ENCODE measurements around the gene TBCA. TPM values are rescaled to one million over a fixed set of nuclear protein-coding genes. Genes with fewer than 3 reads are reported as not detected.

Gene TBCA
- polyA plus RNA-seq, 4 donors: 211 to 299 (median 269) TPM

DNA sequence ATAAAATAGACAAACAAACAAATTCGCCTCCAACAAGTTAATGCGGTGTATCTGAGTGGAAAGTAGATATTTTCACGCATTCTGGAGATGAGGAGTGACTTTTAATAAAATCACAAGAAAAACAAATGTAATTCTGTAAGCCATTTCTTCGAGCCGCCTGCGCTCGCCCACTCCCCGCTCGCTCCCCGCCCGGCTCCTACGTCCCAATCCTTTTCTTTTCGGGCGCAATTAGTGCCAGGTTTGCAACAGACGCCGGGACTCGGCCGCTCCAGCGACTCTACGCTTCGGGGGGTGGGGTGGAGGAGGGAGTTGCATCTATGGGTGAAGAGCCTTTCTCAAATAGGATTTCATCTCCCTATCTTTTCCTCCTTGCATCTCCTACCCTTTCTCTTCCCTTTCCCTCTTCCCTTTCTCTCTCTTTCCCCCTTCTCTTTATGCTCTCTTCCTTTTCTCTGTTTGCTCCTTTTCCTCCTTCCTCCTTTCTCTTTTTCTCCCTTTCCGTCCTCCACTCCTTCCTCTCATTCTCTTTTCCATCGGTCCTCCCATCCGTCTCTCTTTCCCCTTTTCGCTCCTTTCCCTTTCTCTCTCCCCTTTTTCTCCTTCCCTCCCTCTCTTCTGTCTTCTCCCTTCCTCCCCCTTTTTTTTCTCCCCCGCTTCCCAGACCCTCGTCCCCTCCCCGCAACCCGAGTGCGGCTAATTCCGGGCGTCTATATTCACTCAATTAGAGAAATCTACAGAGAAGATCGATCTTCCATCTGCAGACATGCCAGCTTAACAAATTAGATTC, 131.6 kb downstream of the TBCA start:
- DNase-seq (ENCODE audit: low read depth in 4 of 4, low spot score in 3 of 4): no peak

DNA sequence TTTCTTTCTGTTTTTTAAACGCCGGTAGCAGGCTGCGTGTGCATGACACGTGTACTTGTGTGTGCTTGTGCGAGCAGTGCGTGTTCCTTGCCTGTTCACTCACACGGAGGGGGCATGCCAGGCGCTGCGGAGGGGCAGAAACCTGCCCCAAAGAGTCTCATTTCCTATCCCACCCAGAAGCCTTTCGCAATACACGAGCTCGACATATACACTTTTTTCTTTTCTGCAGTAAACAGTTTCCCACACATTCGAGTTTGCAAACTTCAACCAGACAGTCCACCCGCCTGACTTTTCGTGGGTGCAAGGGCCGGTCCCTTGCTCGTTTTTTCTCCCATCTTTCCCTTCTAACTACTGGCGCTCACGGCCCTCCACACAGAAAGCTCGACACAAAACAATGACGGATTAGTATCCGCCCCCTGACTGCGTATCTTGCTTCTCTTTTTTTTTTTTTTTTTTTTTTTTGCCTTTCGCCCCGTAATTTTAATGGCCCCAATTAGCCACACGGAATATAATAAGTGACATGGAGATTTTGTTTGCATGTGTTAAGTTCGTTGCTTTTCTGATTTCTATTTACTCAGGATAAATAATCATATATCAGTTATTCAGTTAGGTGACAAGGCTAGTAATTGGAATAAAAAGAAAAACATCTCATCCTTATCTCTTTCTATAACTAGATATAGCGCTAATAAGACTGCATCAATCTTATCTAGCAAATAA, 132.3 kb downstream of the TBCA start:
- DNase-seq (ENCODE audit: low read depth in 4 of 4, low spot score in 3 of 4): no peak

DNA sequence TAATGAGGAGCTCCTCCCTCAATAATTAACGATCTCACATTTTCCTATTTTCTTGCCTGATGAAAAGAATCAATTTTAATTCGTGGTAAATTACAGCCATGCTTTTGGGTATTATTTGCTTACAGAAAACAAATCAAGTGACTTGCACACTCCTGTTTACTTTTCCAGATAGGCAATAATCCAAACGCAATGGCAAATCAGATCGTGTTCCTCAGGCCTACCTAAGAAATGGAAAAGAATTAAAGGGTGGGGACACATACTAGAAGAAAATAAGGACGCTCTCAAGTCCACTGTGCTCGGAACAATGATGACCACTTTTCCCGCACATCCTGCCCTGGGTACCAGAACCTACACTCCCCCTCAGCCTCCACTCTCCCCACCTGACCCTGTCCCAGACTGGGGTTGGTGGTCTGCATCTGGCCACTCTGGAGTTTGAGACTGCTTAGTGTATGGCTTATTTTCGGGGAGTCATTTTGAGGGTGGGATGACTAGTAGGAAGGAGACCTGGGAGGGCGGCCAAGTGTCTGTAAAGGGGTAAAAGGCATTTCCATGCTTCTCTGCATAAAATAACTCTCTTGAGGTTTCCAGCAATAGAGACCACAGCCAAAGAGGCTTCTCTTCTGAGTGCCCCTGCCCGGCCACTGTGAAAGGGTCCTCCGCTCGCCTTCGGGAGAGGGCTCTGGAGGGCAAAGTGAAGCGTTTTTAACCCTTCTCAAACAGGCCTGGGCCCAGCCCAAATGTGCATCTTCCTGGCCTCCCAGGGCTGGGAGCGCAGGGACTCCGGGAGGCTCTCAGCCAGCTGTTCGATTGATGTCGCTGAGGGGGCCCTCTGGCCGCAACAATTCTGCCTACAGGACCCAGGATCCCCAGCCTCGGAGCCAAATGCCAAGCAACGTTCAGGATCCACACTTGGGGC, 133.1 kb downstream of the TBCA start:
- DNase-seq (ENCODE audit: low read depth in 4 of 4, low spot score in 3 of 4): no peak

DNA sequence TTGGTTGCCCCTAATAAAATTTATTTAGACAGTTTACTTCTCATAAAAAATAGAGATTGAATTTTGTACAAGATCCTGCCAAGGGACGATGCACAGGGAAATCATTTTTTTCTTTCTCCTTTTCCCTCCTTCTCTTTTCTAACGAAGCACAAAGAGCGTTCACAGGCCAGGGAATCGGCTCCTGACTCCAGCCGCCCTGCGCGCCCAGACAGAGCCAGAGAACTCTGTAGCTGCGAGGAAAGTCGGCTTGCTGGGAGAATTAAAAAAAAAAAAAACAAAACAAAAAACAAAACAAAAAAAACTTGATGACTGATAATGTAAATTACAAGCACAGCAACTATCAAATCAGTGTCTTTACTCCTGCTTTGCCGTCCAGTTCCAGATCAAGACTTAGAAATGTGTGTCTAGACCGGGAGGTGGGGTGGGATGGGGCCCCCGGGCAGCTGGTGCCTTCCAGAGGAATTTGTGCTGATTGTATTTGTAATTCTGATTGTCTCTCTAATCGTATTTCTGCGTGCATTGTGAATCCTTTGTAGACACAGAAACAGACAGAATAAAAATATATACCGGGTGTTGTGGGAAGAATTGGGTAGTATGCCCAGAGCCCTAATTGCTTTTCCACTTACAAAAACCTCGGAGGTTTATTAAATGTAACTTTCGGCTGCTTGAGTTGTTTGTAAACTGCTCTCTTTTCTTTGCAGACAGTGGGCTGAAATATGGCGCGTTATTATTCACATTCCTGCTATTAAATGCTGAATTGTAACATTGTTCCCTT, 134.0 kb downstream of the TBCA start:
- DNase-seq (ENCODE audit: low read depth in 4 of 4, low spot score in 3 of 4): no peak

DNA sequence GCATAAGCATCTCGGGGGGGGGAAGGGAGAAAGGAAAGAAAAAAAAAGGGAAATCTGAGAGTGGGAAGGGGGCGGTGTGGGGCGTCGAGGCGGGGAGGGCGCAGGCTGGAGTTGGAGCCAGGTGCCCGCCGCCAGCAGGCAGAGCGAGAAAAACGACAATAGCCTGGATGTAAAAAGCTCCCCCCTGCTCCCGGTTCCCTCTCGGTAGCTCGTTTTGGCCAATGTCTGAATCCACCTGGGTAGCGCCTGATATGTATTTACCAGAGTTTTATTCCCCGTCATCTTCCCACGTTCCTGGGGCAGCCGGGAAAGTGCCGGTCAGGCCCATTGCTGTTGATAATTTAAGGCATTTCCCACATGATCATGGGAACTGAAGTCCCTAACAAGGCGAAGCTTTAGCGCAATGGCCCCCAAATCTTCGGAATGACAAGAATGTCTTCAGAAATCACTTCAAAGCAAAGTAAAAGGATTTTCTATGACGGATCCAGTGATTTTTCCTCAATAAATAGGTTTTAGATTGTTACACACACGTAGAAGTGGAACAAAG, 134.7 kb downstream of the TBCA start:
- DNase-seq (ENCODE audit: low read depth in 4 of 4, low spot score in 3 of 4): no peak

Other genes with a start within 250 kb of the TBCA start
- not detected for gene OTP, start 137.6 kb downstream of the TBCA start, polyA plus RNA-seq (ENCODE audit: insufficient read length in 4 of 4)

All from left renal pelvis (tissue), 4 donors.